ENCODE data around the gene FAM161B. TPM values are rescaled to one million over a fixed set of nuclear protein-coding genes. Genes with fewer than 3 reads are reported as not detected.
"Not testable (repeated sequence)": the region's sequence is repeated elsewhere in the genome, so short reads cannot be mapped to it uniquely, and the experiment has no call there.

Gene FAM161B
- total RNA-seq, 4 donors from 2014 or later: 4.2 to 5.5 (median 4.6) TPM

GRCh38 chr14:73903028-73903427 lies 46.9 kb downstream of the FAM161B start:
- intact Hi-C loops (cut with DNase I): no loop called here

GRCh38 chr14:73896521-73896920 lies 53.4 kb downstream of the FAM161B start:
- no peaks in the 10 kb centered on the region for H3K9me3 ChIP-seq
- no peak for DNase-seq (ENCODE audit: extremely low spot score)
- H3K4me1 ChIP-seq: no peaks in the 10 kb centered on the region
- H3K27ac ChIP-seq (replicated peaks in 1 of 4): peak overlapping the region in 1 of 4 donors; percentile 53
- no peak overlapping the region for H3K4me3 ChIP-seq
- TF ChIP-seq EP300 (IDR thresholded peaks at IDR 0.05): no peak
- TF ChIP-seq POLR2A (IDR thresholded peaks at IDR 0.05; ENCODE audit: low read depth): no peak
- no peak for TF ChIP-seq POLR2AphosphoS5 (IDR thresholded peaks at IDR 0.05)
- no peak for TF ChIP-seq CTCF (IDR thresholded peaks at IDR 0.05)
- whole genome bisulfite sequencing: 77% methylated on average over 1 of the region's 1 CpG
- peaks cover 39 to 92% (median 83%) of the 10 kb centered on the region in 4 donors for H3K36me3 ChIP-seq
- intact Hi-C loops (cut with DNase I): no loop called here
- no peaks in the 10 kb centered on the region for H3K27me3 ChIP-seq

More at GRCh38 chr14:73903028-73903427, 46.9 kb downstream of the FAM161B start:
- H3K36me3 ChIP-seq: peaks cover 54 to 99% (median 88%) of the 10 kb centered on the region in 4 donors
- H3K4me1 ChIP-seq: no peaks in the 10 kb centered on the region
- H3K27ac ChIP-seq (replicated peaks in 1 of 4): no peak overlapping the region
- no peaks in the 10 kb centered on the region for H3K27me3 ChIP-seq
- no peaks in the 10 kb centered on the region for H3K9me3 ChIP-seq
- no peak for TF ChIP-seq CTCF (IDR thresholded peaks at IDR 0.05)
- TF ChIP-seq EP300 (IDR thresholded peaks at IDR 0.05): no peak
- TF ChIP-seq POLR2A (IDR thresholded peaks at IDR 0.05; ENCODE audit: low read depth): no peak
- TF ChIP-seq POLR2AphosphoS5 (IDR thresholded peaks at IDR 0.05): no peak
- no peak overlapping the region for H3K4me3 ChIP-seq
- DNase-seq (ENCODE audit: extremely low spot score): no peak
- 93% methylated on average over 3 of the region's 3 CpGs for WGBS

GRCh38 chr14:73895939-73896338 lies 54.0 kb downstream of the FAM161B start:
- H3K9me3 ChIP-seq: no peaks in the 10 kb centered on the region
- no peaks in the 10 kb centered on the region for H3K27me3 ChIP-seq
- no peak for DNase-seq (ENCODE audit: extremely low spot score)
- no peak overlapping the region for H3K4me3 ChIP-seq
- intact Hi-C loops (cut with DNase I): no loop called here
- H3K4me1 ChIP-seq: no peaks in the 10 kb centered on the region
- TF ChIP-seq CTCF (IDR thresholded peaks at IDR 0.05) (no peak), POLR2AphosphoS5 (IDR thresholded peaks at IDR 0.05) (no peak), EP300 (IDR thresholded peaks at IDR 0.05) (no peak), POLR2A (IDR thresholded peaks at IDR 0.05; ENCODE audit: low read depth) (no peak)
- 43% methylated on average over 1 of the region's 1 CpG for WGBS
- H3K36me3 ChIP-seq: peaks cover 39 to 86% (median 79%) of the 10 kb centered on the region in 4 donors
- H3K27ac ChIP-seq (replicated peaks in 1 of 4): no peak overlapping the region

GRCh38 chr14:73894180-73894687 lies 55.7 kb downstream of the FAM161B start:
- 88% methylated on average over 6 of the region's 6 CpGs for WGBS
- H3K9me3 ChIP-seq; H3K27me3 ChIP-seq; intact Hi-C loops (cut with DNase I); H3K27ac ChIP-seq (replicated peaks in 1 of 4); DNase-seq (ENCODE audit: extremely low spot score); H3K4me3 ChIP-seq: not testable (repeated sequence)
- Histone ChIP-seq H3K36me3 (peaks cover 39 to 69% (median 63%) of the 10 kb centered on the region in 4 donors), H3K4me1 (peaks cover 0 to 15% (median 3%) of the 10 kb centered on the region in 4 donors)

- no peak overlapping the region for H3K27ac ChIP-seq (replicated peaks in 1 of 4)
- H3K9me3 ChIP-seq: no peaks in the 10 kb centered on the region
- DNase-seq (ENCODE audit: extremely low spot score): no peak
- H3K27me3 ChIP-seq: no peaks in the 10 kb centered on the region
- H3K4me1 ChIP-seq: peaks cover 24 to 49% (median 32%) of the 10 kb centered on the region in 4 donors
- no peak overlapping the region for H3K4me3 ChIP-seq
- intact Hi-C loops (cut with DNase I): loop anchor here (5.0 to 10.0 kb wide), 3 partner anchors 37 to 165 kb away; partner anchors contain the start of genes BBOF1, ENTPD5 and PTGR2
- TF ChIP-seq POLR2AphosphoS5 (IDR thresholded peaks at IDR 0.05): no peak
- TF ChIP-seq EP300 (IDR thresholded peaks at IDR 0.05): no peak
- no peak for TF ChIP-seq CTCF (IDR thresholded peaks at IDR 0.05)
- TF ChIP-seq POLR2A (IDR thresholded peaks at IDR 0.05; ENCODE audit: low read depth): no peak
- H3K36me3 ChIP-seq: peaks cover 7 to 20% (median 16%) of the 10 kb centered on the region in 4 donors
- WGBS: 87% methylated on average over 5 of the region's 5 CpGs
These were observed 60.5 kb downstream of the FAM161B start for GRCh38 chr14:73889376-73889775.
